K562 (cell line): ENCODE results near the gene TBL1XR1. TPM values are rescaled to one million over a fixed set of nuclear protein-coding genes. Genes with fewer than 3 reads are reported as not detected.
A peak's percentile ranks its signal among the peaks of the same experiment; 100 is the strongest.

Source experiments
- ATAC-seq: fragments of 200-7000 bp; cut with Tn5 transposase; 3 replicates; pipeline ENCODE4 v1.9.1; 2020; ENCODE audit warnings: moderate library complexity
- BruUV-seq: library from RNA; stranded (reverse); fragments of 400-500 nt; replicated peaks from 2 replicates; lab custom pipeline; 2021; lab: Mats Ljungman, UMichigan
- CTCF ChIA-PET: fragments of 300-600 bp; formaldehyde crosslinking; extraction: SDS; loops from one replicate; lab custom pipeline; 2021; ENCODE audit warnings: low intra/inter-chr PET ratio; lab: Yijun Ruan, JAX
- POLR2A ChIA-PET: fragments of 300-600, 350-650 bp; sonication (Branson Sonifier 250); formaldehyde crosslinking; extraction: SDS; loops from one replicate; lab custom pipeline; 2021; ENCODE audit warnings: antibody characterized with exemption, inconsistent platforms; lab: Yijun Ruan, JAX
- DNase-seq, 4 experiments: peaks; one replicate each; pipeline versions ENCODE4 v3.0.0 to v3.0.0-alpha.2; 2011 to 2018; ENCODE audit warnings: low spot score in 3 of 4, mixed read lengths in 3 of 4; ENCODE audit errors: extremely low read depth in 1 of 4
- FAIRE-seq: peaks from 2 replicates; lab custom pipeline; 2011; peaks lifted over from hg19 to GRCh38; lab: Jason Lieb, UNC
- H2AFZ ChIP-seq: 2 replicates; pipeline ENCODE4 v1.6.0; 2011; ENCODE audit warnings: low read depth, low read length, control low read depth, inconsistent platforms
- H3K27ac ChIP-seq: fragments of 200-600 bp; 3 replicates; pipeline ENCODE4 v1.8.0; 2011; ENCODE audit warnings: low read depth, mild to moderate bottlenecking, control low read depth, inconsistent platforms, low read length, moderate library complexity, mixed read lengths; ENCODE audit errors: extremely low read depth
- H3K27me3 ChIP-seq, 2 experiments: fragments of 300-600 bp in 1 of 2; 2 replicates in 1 of 2; 3 replicates in 1 of 2; pipeline versions ENCODE4 v1.6.0 to v1.8.0; 2011; ENCODE audit warnings: inconsistent platforms in 2 of 2, low read length in 2 of 2, mild to moderate bottlenecking in 1 of 2, mixed read lengths in 1 of 2, moderate library complexity in 1 of 2; ENCODE audit not compliant: control insufficient read depth in 2 of 2, insufficient read depth in 2 of 2
- H3K36me3 ChIP-seq: fragments of 300-600 bp; 3 replicates; pipeline ENCODE4 v1.8.0; 2011; ENCODE audit warnings: mild to moderate bottlenecking, low read length, inconsistent platforms; ENCODE audit not compliant: control insufficient read depth, insufficient read depth
- H3K4me1 ChIP-seq, 2 experiments: fragments of 200-600 bp in 1 of 2; replicated peaks in 1 of 2; 2 replicates in 1 of 2; 3 replicates in 1 of 2; pipeline versions ENCODE4 v1.5.1 to v1.8.0; 2011; ENCODE audit warnings: inconsistent platforms in 2 of 2, low read length in 2 of 2, mild to moderate bottlenecking in 1 of 2, mixed read lengths in 1 of 2, moderate library complexity in 1 of 2; ENCODE audit not compliant: control insufficient read depth in 2 of 2, insufficient read depth in 2 of 2
- H3K4me2 ChIP-seq: 2 replicates; pipeline ENCODE4 v1.6.1; 2011; ENCODE audit warnings: low read length, control low read depth, inconsistent platforms, mixed read lengths; ENCODE audit not compliant: insufficient read depth
- H3K4me3 ChIP-seq: fragments of 200-600 bp; sonication (generic), shearing (Covaris generic); 2 replicates; pipeline ENCODE4 v1.5.1; 2016; ENCODE audit warnings: control low read depth, inconsistent platforms
- H3K79me2 ChIP-seq: fragments of 200-600 bp; 3 replicates; pipeline ENCODE4 v1.8.0; 2011; ENCODE audit warnings: low read length, inconsistent platforms; ENCODE audit not compliant: control insufficient read depth, insufficient read depth
- H3K9ac ChIP-seq, 2 experiments: 2 replicates each; pipeline versions ENCODE4 v1.6.0 to v1.6.1; 2011; ENCODE audit warnings: low read depth in 2 of 2, low read length in 2 of 2, control low read depth in 1 of 2, inconsistent platforms in 1 of 2, mild to moderate bottlenecking in 1 of 2, mixed read lengths in 1 of 2; ENCODE audit not compliant: insufficient read depth in 1 of 2
- H3K9me1 ChIP-seq: one replicate; pipeline ENCODE4 v1.6.0; 2011; ENCODE audit warnings: inconsistent platforms, mild to moderate bottlenecking, low read length, moderate library complexity; ENCODE audit not compliant: control insufficient read depth, insufficient read depth
- H3K9me3 ChIP-seq: replicated peaks from 2 replicates; pipeline ENCODE4 v1.5.1; 2011; ENCODE audit warnings: low read depth, low read length, inconsistent platforms; ENCODE audit not compliant: control insufficient read depth, insufficient read depth
- H4K20me1 ChIP-seq: replicated peaks from 2 replicates; pipeline ENCODE4 v1.6.1; 2011; ENCODE audit warnings: low read length, inconsistent platforms, mixed read lengths; ENCODE audit not compliant: control insufficient read depth, insufficient read depth
- FOXJ2 ChIP-seq: fragments of 200-800 bp; sonication (Bioruptor generic); IDR thresholded peaks from 2 replicates; pipeline ENCODE4 v1.6.1; 2016; ENCODE audit warnings: missing genetic modification characterization, missing compliant biosample characterization
- HSF4 ChIP-seq: fragments of 250-450 bp; sonication (Bioruptor Pico); IDR thresholded peaks from 2 replicates; pipeline ENCODE4 v2.1.2; 2022; ENCODE audit warnings: mild to moderate bottlenecking, moderate library complexity, borderline replicate concordance
- KAT2B ChIP-seq: IDR thresholded peaks from one replicate; pipeline ENCODE4 v1.6.1; 2012; ENCODE audit warnings: low read depth, mild to moderate bottlenecking, control low read depth, inconsistent platforms, low read length, moderate library complexity
- TEAD2 ChIP-seq: fragments of 450-650 bp; IDR thresholded peaks from 2 replicates; pipeline ENCODE4 v1.6.1; 2016; ENCODE audit warnings: missing genetic modification characterization, control low read depth, missing compliant biosample characterization
- ZNF23 ChIP-seq: fragments of 250-450 bp; sonication (Bioruptor Pico); IDR thresholded peaks from 2 replicates; pipeline ENCODE4 v1.4.0; 2020; ENCODE audit warnings: mild to moderate bottlenecking
- ZZZ3 ChIP-seq: fragments of 450-650 bp; IDR thresholded peaks from 2 replicates; pipeline ENCODE4 v1.6.1; 2016; ENCODE audit warnings: antibody characterized with exemption, mild to moderate bottlenecking, moderate library complexity
- WGBS: fragments of 100-300 bp; shearing (Covaris generic); methylation state at CpG from one replicate; pipeline ENCODE4 v1.1.6; 2016; ENCODE audit warnings: low coverage, mixed read lengths; ENCODE audit not compliant: insufficient coverage; ENCODE audit errors: missing lambda C conversion rate; 5-methylcytosine and 5-hydroxymethylcytosine counted together
- in situ Hi-C: fragments of 300-500 bp; cut with MboI; formaldehyde crosslinking; loops from 4 replicates; pipeline ENCODE4 v1.15.0; 2018; ENCODE audit warnings: inconsistent platforms, mixed read lengths
- intact Hi-C: fragments of 100-400 bp; cut with micrococcal nuclease; formaldehyde crosslinking; loops from 2 replicates; pipeline ENCODE4 v1.14.2; 2022
- polyA plus RNA-seq, 8 experiments: library from polyadenylated mRNA; depleted of rRNA in 4 of 8; stranded (reverse) in 5 of 8; unstranded in 3 of 8; fragments of >200 nt; fragmentation: Nextera tagmentation in 2 of 8; fragmentation: Illumina TruSeq in 1 of 8; extraction: Ambion mirVana in 2 of 8; extraction: Trizol in 1 of 8; gene quantifications; 2 replicates each; pipeline versions ENCODE4 v1.2.1 to v1.2.3, GENCODE V29; 2011 to 2014; ENCODE audit warnings: inconsistent platforms in 1 of 8, missing spikeins in 1 of 8
- total RNA-seq, 7 experiments: library from RNA; depleted of rRNA in 6 of 7; stranded (reverse); fragments of >200 nt in 6 of 7; fragmentation: Illumina TruSeq in 2 of 7; extraction: Trizol in 2 of 7; gene quantifications; 2 replicates each; pipeline versions ENCODE4 v1.2.1 to v1.2.3, GENCODE V29; 2011 to 2021; ENCODE audit warnings: low replicate concordance in 1 of 7
- TF ChIP-seq, protein P1 (sequence below): fragments of 450-650 bp; IDR thresholded peaks from 2 replicates; pipeline ENCODE4 v1.6.1; 2016

TBL1XR1 gene
- total and polyA plus RNA-seq, 9 of the 15 experiments (the other 6 are each of a cell fraction or from before 2014, with no cell fraction given): 19.6 to 171 (median 83.3) TPM

DNA sequence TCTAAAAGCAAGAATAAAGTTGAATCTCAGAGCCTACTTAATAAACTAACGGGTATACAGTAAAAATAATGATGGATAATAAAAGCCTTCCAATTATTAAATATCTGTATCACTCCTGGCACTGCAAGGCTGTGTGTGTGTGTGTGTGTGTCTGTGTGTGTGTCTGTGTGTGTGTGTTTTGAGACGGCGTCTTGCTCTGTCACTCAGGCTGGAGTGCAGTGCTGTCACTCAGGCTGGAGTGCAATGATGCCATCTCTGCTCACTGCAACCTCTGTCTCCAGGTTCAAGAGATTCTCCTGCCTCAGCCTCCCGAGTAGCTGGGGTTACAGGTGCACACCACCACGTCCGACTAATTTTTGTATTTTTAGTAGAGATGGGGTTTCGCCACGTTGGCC lies 62.5 kb downstream of the TBL1XR1 start:
- DNase-seq: no peak
- no peak overlapping the region for H3K4me3 ChIP-seq
- BruUV-seq: no TSS peak
- H2AFZ ChIP-seq: no peak overlapping the region
- in situ Hi-C loops: no loop called here
- H3K9ac ChIP-seq: no peak overlapping the region
- POLR2A ChIA-PET: no interaction called here
- FAIRE-seq: peak; percentile 55
- TF ChIP-seq, protein P1, sequence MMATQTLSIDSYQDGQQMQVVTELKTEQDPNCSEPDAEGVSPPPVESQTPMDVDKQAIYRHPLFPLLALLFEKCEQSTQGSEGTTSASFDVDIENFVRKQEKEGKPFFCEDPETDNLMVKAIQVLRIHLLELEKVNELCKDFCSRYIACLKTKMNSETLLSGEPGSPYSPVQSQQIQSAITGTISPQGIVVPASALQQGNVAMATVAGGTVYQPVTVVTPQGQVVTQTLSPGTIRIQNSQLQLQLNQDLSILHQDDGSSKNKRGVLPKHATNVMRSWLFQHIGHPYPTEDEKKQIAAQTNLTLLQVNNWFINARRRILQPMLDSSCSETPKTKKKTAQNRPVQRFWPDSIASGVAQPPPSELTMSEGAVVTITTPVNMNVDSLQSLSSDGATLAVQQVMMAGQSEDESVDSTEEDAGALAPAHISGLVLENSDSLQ: peak; percentile 76
- TF ChIP-seq FOXJ2 (tag) (no peak), ZZZ3 (no peak), ZNF23 (CRISPR knock-in tag) (no peak), HSF4 (CRISPR knock-in tag) (no peak), TEAD2 (tag) (no peak), KAT2B (no peak)
- TF ChIP-seq, all 486 proteins: peak for 1
- 96% methylated on average over 6 of the region's 8 CpGs for WGBS
- Histone ChIP-seq H3K9me1 (no peaks in the 10 kb centered on the region), H3K36me3 (peaks cover 30% of the 10 kb centered on the region; the same call in 2 of the 3 replicates), H3K4me2 (no peak overlapping the region), H3K4me1 (peaks cover 0 to 2% of the 10 kb centered on the region in 2 experiments; a peak in 2 of 5 replicates), H4K20me1 (no peaks in the 10 kb centered on the region; the same call in 1 of the 2 replicates), H3K27me3 (no peaks in the 10 kb centered on the region), H3K79me2 (peaks cover 94% of the 10 kb centered on the region), H3K27ac (no peak overlapping the region), H3K9me3 (no peaks in the 10 kb centered on the region)
- intact Hi-C loops: no loop called here
- no peak for ATAC-seq
- CTCF ChIA-PET: no interaction called here
